Neutrophil (primary cell): ENCODE measurements around the gene SLC6A13.
"Not testable (repeated sequence)": the region's sequence is repeated elsewhere in the genome, so short reads cannot be mapped to it uniquely, and the experiment has no call there.

Experiments
- H3K27ac ChIP-seq: fragments of 200-600 bp; sonication (generic); 2 replicates; pipeline ENCODE4 v1.5.1; 2016; ENCODE audit warnings: mild to moderate bottlenecking, moderate library complexity
- H3K27me3 ChIP-seq: fragments of 200-600 bp; sonication (generic); 2 replicates; pipeline ENCODE4 v1.6.0; 2016; ENCODE audit warnings: mild to moderate bottlenecking
- H3K36me3 ChIP-seq: fragments of 200-600 bp; sonication (generic); 2 replicates; pipeline ENCODE4 v1.5.1; 2017
- H3K4me1 ChIP-seq, 2 experiments: fragments of 200-600 bp in 1 of 2; sonication (generic) in 1 of 2; 1 replicate in 1 of 2; 2 replicates in 1 of 2; pipeline versions ENCODE4 v1.5.1 to v1.6.1; 2013 to 2016; ENCODE audit warnings: low read depth in 1 of 2, low read length in 1 of 2, mild to moderate bottlenecking in 1 of 2, moderate library complexity in 1 of 2; ENCODE audit not compliant: control insufficient read depth in 1 of 2, insufficient read depth in 1 of 2
- H3K4me3 ChIP-seq, 2 experiments: fragments of 200-600 bp in 1 of 2; sonication (generic) in 1 of 2; 1 replicate in 1 of 2; 2 replicates in 1 of 2; pipeline ENCODE4 v1.5.1; 2013 to 2016; ENCODE audit warnings: low read depth in 1 of 2, low read length in 1 of 2, mild to moderate bottlenecking in 1 of 2, moderate library complexity in 1 of 2
- H3K9me3 ChIP-seq: fragments of 200-600 bp; sonication (generic); 2 replicates; pipeline ENCODE4 v1.5.1; 2016
- CTCF ChIP-seq: fragments of 200-600 bp; sonication (generic); IDR thresholded peaks from 2 replicates; pipeline ENCODE4 v1.5.1; 2016; ENCODE audit warnings: antibody characterized with exemption

Gene SLC6A13

GRCh38 chr12:262817-263216 is at the start of gene SLC6A13:
SLC6A13 (minus strand) TSS chr12:262836; CDS start chr12:260052, 2,784 bp downstream.
- Histone ChIP-seq H3K4me3 (no peak within 1 kb of the TSS), H3K27ac (no peak within 1 kb of the TSS), H3K27me3 (peaks cover 70% of the 10 kb centered on the region), H3K4me1 (no peaks in the 10 kb centered on the region), H3K36me3 (no peaks in the 10 kb centered on the region), H3K9me3 (no peaks in the 10 kb centered on the region)
- no peak for TF ChIP-seq CTCF

DNA sequence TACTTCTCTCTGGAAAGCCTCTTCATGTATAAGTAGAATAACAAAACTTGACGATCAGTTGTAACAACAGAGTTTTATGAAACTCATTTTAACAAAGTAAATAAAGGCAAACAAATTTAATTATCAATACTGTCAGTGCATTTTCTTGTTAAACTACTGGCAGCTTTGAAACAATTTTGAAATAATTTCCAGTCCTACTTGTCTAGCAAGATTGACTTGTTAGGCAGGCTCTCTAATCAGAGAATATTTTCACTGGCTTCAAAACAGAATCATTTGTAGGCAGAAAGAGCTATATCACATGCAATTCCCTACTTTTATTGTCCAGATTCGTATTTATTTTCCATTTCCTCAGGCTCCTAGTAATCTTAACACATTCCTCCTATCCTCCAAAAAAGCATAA is 45.9 kb upstream of the SLC6A13 start:
- no peaks in the 10 kb centered on the region for H3K9me3 ChIP-seq
- no peaks in the 10 kb centered on the region for H3K4me1 ChIP-seq
- no peak for TF ChIP-seq CTCF
- H3K27ac ChIP-seq: no peak overlapping the region
- H3K4me3 ChIP-seq: no peak overlapping the region
- H3K27me3 ChIP-seq: no peaks in the 10 kb centered on the region
- peaks cover 100% of the 10 kb centered on the region for H3K36me3 ChIP-seq

GRCh38 chr12:307406-307805 is 44.8 kb upstream of the SLC6A13 start:
- Histone ChIP-seq H3K4me3 (no peak overlapping the region), H3K4me1 (no peaks in the 10 kb centered on the region), H3K9me3 (no peaks in the 10 kb centered on the region), H3K27ac (no peak overlapping the region), H3K27me3 (no peaks in the 10 kb centered on the region), H3K36me3 (peaks cover 94% of the 10 kb centered on the region)
- no peak for TF ChIP-seq CTCF

GRCh38 chr12:304805-305204 is 42.2 kb upstream of the SLC6A13 start:
- Histone ChIP-seq H3K4me1 (no peaks in the 10 kb centered on the region), H3K27ac (no peak overlapping the region), H3K36me3 (peaks cover 68% of the 10 kb centered on the region), H3K9me3 (no peaks in the 10 kb centered on the region), H3K4me3 (no peak overlapping the region), H3K27me3 (no peaks in the 10 kb centered on the region)
- TF ChIP-seq CTCF: no peak

DNA sequence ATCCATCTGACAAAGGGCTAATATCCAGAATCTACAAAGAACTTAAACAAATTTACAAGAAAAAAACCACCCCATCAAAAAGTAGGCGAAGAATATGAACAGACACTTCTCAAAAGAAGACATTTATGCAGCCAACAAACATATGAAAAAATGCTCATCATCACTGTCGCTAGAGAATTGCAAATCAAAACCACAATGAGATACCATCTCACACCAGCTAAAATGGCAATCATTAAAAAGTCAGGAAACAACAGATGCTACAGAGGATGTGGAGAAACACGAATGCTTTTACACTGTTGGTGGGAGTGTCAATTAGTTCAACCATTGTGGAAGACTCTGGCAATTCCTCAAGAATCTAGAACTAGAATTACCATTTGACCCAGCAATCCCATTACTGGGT is 40.1 kb upstream of the SLC6A13 start:
- not testable (repeated sequence) for H3K4me3 ChIP-seq, H3K9me3 ChIP-seq, H3K27ac ChIP-seq, H3K27me3 ChIP-seq, H3K4me1 ChIP-seq
- peaks cover 52% of the 10 kb centered on the region for H3K36me3 ChIP-seq

GRCh38 chr12:300166-300565 is 37.5 kb upstream of the SLC6A13 start:
- H3K27ac ChIP-seq, H3K4me1 ChIP-seq, H3K4me3 ChIP-seq, H3K27me3 ChIP-seq, H3K9me3 ChIP-seq: not testable (repeated sequence)
- peaks cover 52% of the 10 kb centered on the region for H3K36me3 ChIP-seq

DNA sequence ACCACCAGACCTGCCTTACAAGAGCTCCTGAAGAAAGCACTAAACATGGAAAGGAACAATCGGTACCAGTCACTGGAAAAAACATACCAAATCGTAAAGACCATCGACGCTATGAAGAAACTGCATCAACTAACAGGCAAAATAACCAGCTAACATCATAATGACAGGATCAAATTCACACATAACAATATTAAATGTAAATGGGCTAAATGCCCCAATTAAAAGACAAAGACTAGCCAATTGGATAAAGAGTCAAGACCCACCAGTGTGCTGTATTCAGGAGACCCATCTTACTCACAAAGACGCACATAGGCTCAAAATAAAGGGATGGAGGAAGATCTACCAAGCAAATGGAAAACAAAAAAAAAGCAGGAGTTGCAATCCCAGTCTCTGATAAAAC is 36.9 kb upstream of the SLC6A13 start:
- H3K4me3 ChIP-seq, H3K27me3 ChIP-seq, H3K9me3 ChIP-seq, H3K4me1 ChIP-seq, H3K27ac ChIP-seq: not testable (repeated sequence)
- H3K36me3 ChIP-seq: peaks cover 52% of the 10 kb centered on the region

DNA sequence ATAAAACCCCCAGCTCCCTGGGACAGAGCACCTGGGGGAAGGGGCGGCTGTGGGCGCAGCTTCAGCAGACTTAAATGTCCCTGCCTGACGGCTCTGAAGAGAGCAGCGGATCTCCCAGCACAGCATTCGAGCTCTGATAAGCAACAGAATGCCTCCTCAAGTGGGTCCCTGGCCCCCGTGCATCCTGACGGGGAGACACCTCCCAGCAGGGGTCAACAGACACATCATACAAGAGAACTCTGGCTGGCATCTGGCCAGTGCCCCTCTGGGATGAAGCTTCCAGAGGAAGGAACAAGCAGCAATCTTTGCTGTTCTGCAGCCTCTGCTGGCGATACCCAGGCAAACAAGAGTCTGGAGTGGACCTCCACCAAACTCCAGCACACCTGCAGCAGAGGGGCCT is 35.4 kb upstream of the SLC6A13 start:
- not testable (repeated sequence) for H3K4me3 ChIP-seq, H3K4me1 ChIP-seq, H3K27ac ChIP-seq, H3K9me3 ChIP-seq, H3K27me3 ChIP-seq
- H3K36me3 ChIP-seq: peaks cover 52% of the 10 kb centered on the region
